Measurements from ENCODE around the gene FGFR2. TPM values are rescaled to one million over a fixed set of nuclear protein-coding genes. Genes with fewer than 3 reads are reported as not detected.

Gene FGFR2
- total and polyA plus RNA-seq, 4 donors: 11.4 to 69.9 (median 31.9) TPM

- Histone ChIP-seq H3K9ac (ENCODE audit: low read depth in 1 of 2, low read length in 2 of 2) (no peak overlapping the region), H3K4me1 (ENCODE audit: control insufficient read depth in 4 of 4, insufficient read depth in 4 of 4, low read length in 3 of 4) (peaks cover 4 to 42% (median 34%) of the 10 kb centered on the region in 4 donors), H3K27ac (ENCODE audit: low read depth in 1 of 2, low read length in 2 of 2) (no peak overlapping the region), H3K4me3 (ENCODE audit: low read depth in 1 of 3, low read length in 3 of 3) (no peak overlapping the region), H3K36me3 (ENCODE audit: control insufficient read depth in 4 of 4, insufficient read depth in 3 of 4, low read depth in 1 of 4, low read length in 3 of 4) (no peaks in the 10 kb centered on the region), H3K9me3 (ENCODE audit: control insufficient read depth in 4 of 4, low read length in 3 of 4) (no peaks in the 10 kb centered on the region), H3K27me3 (ENCODE audit: control insufficient read depth in 4 of 4, insufficient read depth in 4 of 4, low read length in 3 of 4) (no peaks in the 10 kb centered on the region)
- no peak for DNase-seq (ENCODE audit: low spot score)
- 51% methylated on average over 8 of the region's 8 CpGs for WGBS
- no peak for TF ChIP-seq SP1 (IDR thresholded peaks at IDR 0.05)
- TF ChIP-seq ATF3 (IDR thresholded peaks at IDR 0.05): no peak
- TF ChIP-seq TAF1 (conservative IDR thresholded peaks at IDR 0.05): no peak
- TF ChIP-seq MAX (IDR thresholded peaks at IDR 0.05): no peak
- TF ChIP-seq FOXA2 (IDR thresholded peaks at IDR 0.05): no peak
- no peak for TF ChIP-seq RAD21 (IDR thresholded peaks at IDR 0.05)
- TF ChIP-seq NR2F2 (IDR thresholded peaks at IDR 0.05): no peak
- TF ChIP-seq JUND (IDR thresholded peaks at IDR 0.05): no peak
- no peak for TF ChIP-seq RXRA (IDR thresholded peaks at IDR 0.05)
- TF ChIP-seq YY1 (IDR thresholded peaks at IDR 0.05): no peak
Observed at GRCh38 chr10:121526801-121527221, 71.4 kb downstream of the FGFR2 start.

- Histone ChIP-seq H3K9ac (ENCODE audit: low read depth in 1 of 2, low read length in 2 of 2) (no peak overlapping the region), H3K36me3 (ENCODE audit: control insufficient read depth in 4 of 4, insufficient read depth in 3 of 4, low read depth in 1 of 4, low read length in 3 of 4) (no peaks in the 10 kb centered on the region), H3K27me3 (ENCODE audit: control insufficient read depth in 4 of 4, insufficient read depth in 4 of 4, low read length in 3 of 4) (no peaks in the 10 kb centered on the region), H3K27ac (ENCODE audit: low read depth in 1 of 2, low read length in 2 of 2) (no peak overlapping the region), H3K9me3 (ENCODE audit: control insufficient read depth in 4 of 4, low read length in 3 of 4) (no peaks in the 10 kb centered on the region), H3K4me3 (ENCODE audit: low read depth in 1 of 3, low read length in 3 of 3) (no peak overlapping the region), H3K4me1 (ENCODE audit: control insufficient read depth in 4 of 4, insufficient read depth in 4 of 4, low read length in 3 of 4) (peaks cover 4 to 37% (median 28%) of the 10 kb centered on the region in 4 donors)
- WGBS: 88% methylated on average over 11 of the region's 11 CpGs
- no peak for TF ChIP-seq FOXA2 (IDR thresholded peaks at IDR 0.05)
- no peak for TF ChIP-seq CTCF (IDR thresholded peaks at IDR 0.05; ENCODE audit: low read depth, low read length, missing input control)
- TF ChIP-seq EGR1 (IDR thresholded peaks at IDR 0.05; ENCODE audit: low read depth in 2 of 2): no peak
- no peak for TF ChIP-seq ZBTB33 (IDR thresholded peaks at IDR 0.05)
- no peak for TF ChIP-seq ATF3 (IDR thresholded peaks at IDR 0.05)
- no peak for TF ChIP-seq NR2F2 (IDR thresholded peaks at IDR 0.05)
- TF ChIP-seq MAX (IDR thresholded peaks at IDR 0.05): no peak
- DNase-seq (ENCODE audit: low spot score): no peak
Observed at GRCh38 chr10:121526135-121526790, 72.0 kb downstream of the FGFR2 start.

All from liver (tissue), 9 donors.